SK-N-SH treated with all-trans-retinoic acid at 6 μM for 48 hours (cell line): ENCODE data around the gene POLE.
A peak's percentile ranks its signal among the peaks of the same experiment; 100 is the strongest.

Source experiments
- ATAC-seq: fragments of 200-7000 bp; cut with Tn5 transposase; 3 replicates; pipeline ENCODE4 v1.9.1; 2020; ENCODE audit warnings: mild to moderate bottlenecking, moderate library complexity
- BACH2 ChIP-seq: fragments of 250-450 bp; sonication (Bioruptor Pico); IDR thresholded peaks from 2 replicates; pipeline ENCODE4 v1.9.0; 2021; ENCODE audit warnings: mild to moderate bottlenecking, borderline replicate concordance
- CSDC2 ChIP-seq: fragments of 250-450 bp; sonication (Bioruptor Pico); IDR thresholded peaks from 2 replicates; pipeline ENCODE4 v1.5.0; 2020; ENCODE audit warnings: mild to moderate bottlenecking, moderate library complexity
- ESRRG ChIP-seq: fragments of 250-450 bp; sonication (Bioruptor Pico); IDR thresholded peaks from 2 replicates; pipeline ENCODE4 v1.6.1; 2021; ENCODE audit warnings: mild to moderate bottlenecking
- ISL1 ChIP-seq: fragments of 250-450 bp; sonication (Bioruptor Pico); IDR thresholded peaks from 2 replicates; pipeline ENCODE4 v2.1.2; 2022; ENCODE audit warnings: mild to moderate bottlenecking, moderate library complexity
- OSR1 ChIP-seq: fragments of 250-450 bp; sonication (Bioruptor Pico); IDR thresholded peaks from 2 replicates; pipeline ENCODE4 v1.8.0; 2022; ENCODE audit warnings: moderate library complexity, mild to moderate bottlenecking, inconsistent platforms
- PPARA ChIP-seq: fragments of 250-450 bp; sonication (Bioruptor Pico); IDR thresholded peaks from 2 replicates; pipeline ENCODE4 v1.5.0; 2020; ENCODE audit warnings: mild to moderate bottlenecking, borderline replicate concordance
- RARB ChIP-seq: fragments of 250-450 bp; sonication (Bioruptor Pico); IDR thresholded peaks from 2 replicates; pipeline ENCODE4 v1.8.0; 2021; ENCODE audit warnings: mild to moderate bottlenecking, moderate library complexity
- SNAI2 ChIP-seq: fragments of 250-450 bp; sonication (Bioruptor Pico); IDR thresholded peaks from 2 replicates; pipeline ENCODE4 v1.5.0; 2020; ENCODE audit warnings: mild to moderate bottlenecking, moderate library complexity
- TCF4 ChIP-seq: fragments of 250-450 bp; sonication (Bioruptor Pico); IDR thresholded peaks from 2 replicates; pipeline ENCODE4 v1.8.0; 2021; ENCODE audit warnings: mild to moderate bottlenecking, moderate library complexity, borderline replicate concordance
- TOX ChIP-seq: fragments of 250-450 bp; sonication (Bioruptor Pico); IDR thresholded peaks from 2 replicates; pipeline ENCODE4 v1.8.0; 2021; ENCODE audit warnings: mild to moderate bottlenecking, moderate library complexity, borderline replicate concordance
- ZC3H10 ChIP-seq: fragments of 250-450 bp; sonication (Bioruptor Pico); IDR thresholded peaks from 2 replicates; pipeline ENCODE4 v1.5.1; 2021; ENCODE audit warnings: mild to moderate bottlenecking, moderate library complexity
- ZFP3 ChIP-seq: fragments of 250-450 bp; sonication (Bioruptor Pico); IDR thresholded peaks from 2 replicates; pipeline ENCODE4 v1.5.0; 2020; ENCODE audit warnings: mild to moderate bottlenecking, moderate library complexity
- ZFP30 ChIP-seq: fragments of 450-650 bp; formaldehyde crosslinking; IDR thresholded peaks from 2 replicates; pipeline ENCODE4 v1.5.0; 2022; ENCODE audit warnings: mild to moderate bottlenecking, moderate library complexity
- ZNF565 ChIP-seq: fragments of 450-650 bp; formaldehyde crosslinking; conservative IDR thresholded peaks from 2 replicates; pipeline ENCODE4 v1.5.0; 2020; ENCODE audit warnings: low read depth, mild to moderate bottlenecking, moderate library complexity
- ZNF70 ChIP-seq: fragments of 450-650 bp; formaldehyde crosslinking; IDR thresholded peaks from 2 replicates; pipeline ENCODE4 v1.5.0; 2020; ENCODE audit warnings: mild to moderate bottlenecking, moderate library complexity
- ZNF8 ChIP-seq: fragments of 450-650 bp; formaldehyde crosslinking; IDR thresholded peaks from 2 replicates; pipeline ENCODE4 v1.5.0; 2020; ENCODE audit warnings: mild to moderate bottlenecking, moderate library complexity
- TF ChIP-seq, protein P1 (sequence below): fragments of 250-450 bp; sonication (Bioruptor Pico); IDR thresholded peaks from 2 replicates; pipeline ENCODE4 v1.8.0; 2020; ENCODE audit warnings: mild to moderate bottlenecking, moderate library complexity, borderline replicate concordance
- TF ChIP-seq, protein P2 (sequence below): fragments of 250-450 bp; sonication (Bioruptor Pico); IDR thresholded peaks from 2 replicates; pipeline ENCODE4 v1.5.1; 2021; ENCODE audit warnings: mild to moderate bottlenecking, moderate library complexity
- TF ChIP-seq, protein P3 (sequence below): fragments of 250-450 bp; sonication (Bioruptor Pico); IDR thresholded peaks from 2 replicates; pipeline ENCODE4 v1.5.1; 2020; ENCODE audit warnings: low read depth, mild to moderate bottlenecking, moderate library complexity
- TF ChIP-seq, protein P4 (sequence below): fragments of 250-450 bp; sonication (Bioruptor Pico); IDR thresholded peaks from 2 replicates; pipeline ENCODE4 v1.5.0; 2020; ENCODE audit warnings: mild to moderate bottlenecking, moderate library complexity
- TF ChIP-seq, protein P5 (sequence below): fragments of 250-450 bp; sonication (Bioruptor Pico); IDR thresholded peaks from 2 replicates; pipeline ENCODE4 v1.8.0; 2021; ENCODE audit warnings: low read depth, mild to moderate bottlenecking, moderate library complexity, borderline replicate concordance

The POLE gene

DNA sequence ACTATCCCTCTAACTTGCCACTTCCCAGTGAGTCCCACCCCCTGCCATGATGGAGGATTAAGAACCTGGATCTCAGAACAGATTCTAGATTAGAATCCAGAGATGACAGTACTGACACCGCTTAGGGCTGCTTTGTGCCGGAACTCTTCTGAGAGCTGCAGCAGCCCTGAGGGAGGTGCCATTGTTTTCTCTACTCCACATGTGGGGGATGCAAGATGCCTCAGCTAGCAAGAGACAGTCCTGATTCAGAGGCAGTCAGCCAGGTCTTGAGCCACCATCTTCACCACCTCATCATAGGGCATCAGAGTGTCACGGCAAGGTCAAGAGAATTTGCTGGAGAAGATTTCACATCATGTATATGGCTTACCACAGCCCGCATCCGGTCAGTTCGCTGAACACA lies 20.1 kb upstream of the POLE start:
- no peak for TF ChIP-seq RARB (CRISPR knock-in tag)
- no peak for TF ChIP-seq OSR1
- no peak for TF ChIP-seq CSDC2 (CRISPR knock-in tag)
- TF ChIP-seq ZFP30 = no peak
- no peak for TF ChIP-seq ZFP3 (CRISPR knock-in tag)
- no peak for TF ChIP-seq ZNF8 (CRISPR knock-in tag)
- no peak for TF ChIP-seq TOX (CRISPR knock-in tag)
- no peak for TF ChIP-seq SNAI2 (CRISPR knock-in tag)
- TF ChIP-seq, protein P1, sequence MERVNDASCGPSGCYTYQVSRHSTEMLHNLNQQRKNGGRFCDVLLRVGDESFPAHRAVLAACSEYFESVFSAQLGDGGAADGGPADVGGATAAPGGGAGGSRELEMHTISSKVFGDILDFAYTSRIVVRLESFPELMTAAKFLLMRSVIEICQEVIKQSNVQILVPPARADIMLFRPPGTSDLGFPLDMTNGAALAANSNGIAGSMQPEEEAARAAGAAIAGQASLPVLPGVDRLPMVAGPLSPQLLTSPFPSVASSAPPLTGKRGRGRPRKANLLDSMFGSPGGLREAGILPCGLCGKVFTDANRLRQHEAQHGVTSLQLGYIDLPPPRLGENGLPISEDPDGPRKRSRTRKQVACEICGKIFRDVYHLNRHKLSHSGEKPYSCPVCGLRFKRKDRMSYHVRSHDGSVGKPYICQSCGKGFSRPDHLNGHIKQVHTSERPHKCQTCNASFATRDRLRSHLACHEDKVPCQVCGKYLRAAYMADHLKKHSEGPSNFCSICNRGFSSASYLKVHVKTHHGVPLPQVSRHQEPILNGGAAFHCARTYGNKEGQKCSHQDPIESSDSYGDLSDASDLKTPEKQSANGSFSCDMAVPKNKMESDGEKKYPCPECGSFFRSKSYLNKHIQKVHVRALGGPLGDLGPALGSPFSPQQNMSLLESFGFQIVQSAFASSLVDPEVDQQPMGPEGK (CRISPR knock-in tag) = no peak
- TF ChIP-seq ZNF565 (CRISPR knock-in tag) = no peak
- TF ChIP-seq, protein P2, sequence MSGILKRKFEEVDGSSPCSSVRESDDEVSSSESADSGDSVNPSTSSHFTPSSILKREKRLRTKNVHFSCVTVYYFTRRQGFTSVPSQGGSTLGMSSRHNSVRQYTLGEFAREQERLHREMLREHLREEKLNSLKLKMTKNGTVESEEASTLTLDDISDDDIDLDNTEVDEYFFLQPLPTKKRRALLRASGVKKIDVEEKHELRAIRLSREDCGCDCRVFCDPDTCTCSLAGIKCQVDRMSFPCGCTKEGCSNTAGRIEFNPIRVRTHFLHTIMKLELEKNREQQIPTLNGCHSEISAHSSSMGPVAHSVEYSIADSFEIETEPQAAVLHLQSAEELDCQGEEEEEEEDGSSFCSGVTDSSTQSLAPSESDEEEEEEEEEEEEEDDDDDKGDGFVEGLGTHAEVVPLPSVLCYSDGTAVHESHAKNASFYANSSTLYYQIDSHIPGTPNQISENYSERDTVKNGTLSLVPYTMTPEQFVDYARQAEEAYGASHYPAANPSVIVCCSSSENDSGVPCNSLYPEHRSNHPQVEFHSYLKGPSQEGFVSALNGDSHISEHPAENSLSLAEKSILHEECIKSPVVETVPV (CRISPR knock-in tag) = no peak
- TF ChIP-seq TCF4 (CRISPR knock-in tag) = no peak
- TF ChIP-seq ZC3H10 = no peak
- TF ChIP-seq, protein P3, sequence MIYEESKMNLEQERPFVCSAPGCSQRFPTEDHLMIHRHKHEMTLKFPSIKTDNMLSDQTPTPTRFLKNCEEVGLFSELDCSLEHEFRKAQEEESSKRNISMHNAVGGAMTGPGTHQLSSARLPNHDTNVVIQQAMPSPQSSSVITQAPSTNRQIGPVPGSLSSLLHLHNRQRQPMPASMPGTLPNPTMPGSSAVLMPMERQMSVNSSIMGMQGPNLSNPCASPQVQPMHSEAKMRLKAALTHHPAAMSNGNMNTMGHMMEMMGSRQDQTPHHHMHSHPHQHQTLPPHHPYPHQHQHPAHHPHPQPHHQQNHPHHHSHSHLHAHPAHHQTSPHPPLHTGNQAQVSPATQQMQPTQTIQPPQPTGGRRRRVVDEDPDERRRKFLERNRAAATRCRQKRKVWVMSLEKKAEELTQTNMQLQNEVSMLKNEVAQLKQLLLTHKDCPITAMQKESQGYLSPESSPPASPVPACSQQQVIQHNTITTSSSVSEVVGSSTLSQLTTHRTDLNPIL = no peak
- no peak for TF ChIP-seq PPARA (CRISPR knock-in tag)
- no peak for TF ChIP-seq ISL1 (CRISPR knock-in tag)
- TF ChIP-seq, protein P4, sequence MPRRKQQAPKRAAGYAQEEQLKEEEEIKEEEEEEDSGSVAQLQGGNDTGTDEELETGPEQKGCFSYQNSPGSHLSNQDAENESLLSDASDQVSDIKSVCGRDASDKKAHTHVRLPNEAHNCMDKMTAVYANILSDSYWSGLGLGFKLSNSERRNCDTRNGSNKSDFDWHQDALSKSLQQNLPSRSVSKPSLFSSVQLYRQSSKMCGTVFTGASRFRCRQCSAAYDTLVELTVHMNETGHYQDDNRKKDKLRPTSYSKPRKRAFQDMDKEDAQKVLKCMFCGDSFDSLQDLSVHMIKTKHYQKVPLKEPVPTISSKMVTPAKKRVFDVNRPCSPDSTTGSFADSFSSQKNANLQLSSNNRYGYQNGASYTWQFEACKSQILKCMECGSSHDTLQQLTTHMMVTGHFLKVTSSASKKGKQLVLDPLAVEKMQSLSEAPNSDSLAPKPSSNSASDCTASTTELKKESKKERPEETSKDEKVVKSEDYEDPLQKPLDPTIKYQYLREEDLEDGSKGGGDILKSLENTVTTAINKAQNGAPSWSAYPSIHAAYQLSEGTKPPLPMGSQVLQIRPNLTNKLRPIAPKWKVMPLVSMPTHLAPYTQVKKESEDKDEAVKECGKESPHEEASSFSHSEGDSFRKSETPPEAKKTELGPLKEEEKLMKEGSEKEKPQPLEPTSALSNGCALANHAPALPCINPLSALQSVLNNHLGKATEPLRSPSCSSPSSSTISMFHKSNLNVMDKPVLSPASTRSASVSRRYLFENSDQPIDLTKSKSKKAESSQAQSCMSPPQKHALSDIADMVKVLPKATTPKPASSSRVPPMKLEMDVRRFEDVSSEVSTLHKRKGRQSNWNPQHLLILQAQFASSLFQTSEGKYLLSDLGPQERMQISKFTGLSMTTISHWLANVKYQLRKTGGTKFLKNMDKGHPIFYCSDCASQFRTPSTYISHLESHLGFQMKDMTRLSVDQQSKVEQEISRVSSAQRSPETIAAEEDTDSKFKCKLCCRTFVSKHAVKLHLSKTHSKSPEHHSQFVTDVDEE (CRISPR knock-in tag) = no peak
- TF ChIP-seq BACH2 (CRISPR knock-in tag) = no peak
- no peak for TF ChIP-seq ESRRG (CRISPR knock-in tag)
- TF ChIP-seq, protein P5, sequence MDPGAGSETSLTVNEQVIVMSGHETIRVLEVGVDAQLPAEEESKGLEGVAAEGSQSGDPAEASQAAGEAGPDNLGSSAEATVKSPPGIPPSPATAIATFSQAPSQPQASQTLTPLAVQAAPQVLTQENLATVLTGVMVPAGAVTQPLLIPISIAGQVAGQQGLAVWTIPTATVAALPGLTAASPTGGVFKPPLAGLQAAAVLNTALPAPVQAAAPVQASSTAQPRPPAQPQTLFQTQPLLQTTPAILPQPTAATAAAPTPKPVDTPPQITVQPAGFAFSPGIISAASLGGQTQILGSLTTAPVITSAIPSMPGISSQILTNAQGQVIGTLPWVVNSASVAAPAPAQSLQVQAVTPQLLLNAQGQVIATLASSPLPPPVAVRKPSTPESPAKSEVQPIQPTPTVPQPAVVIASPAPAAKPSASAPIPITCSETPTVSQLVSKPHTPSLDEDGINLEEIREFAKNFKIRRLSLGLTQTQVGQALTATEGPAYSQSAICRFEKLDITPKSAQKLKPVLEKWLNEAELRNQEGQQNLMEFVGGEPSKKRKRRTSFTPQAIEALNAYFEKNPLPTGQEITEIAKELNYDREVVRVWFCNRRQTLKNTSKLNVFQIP (CRISPR knock-in tag) = no peak
- ATAC-seq = no peak

DNA sequence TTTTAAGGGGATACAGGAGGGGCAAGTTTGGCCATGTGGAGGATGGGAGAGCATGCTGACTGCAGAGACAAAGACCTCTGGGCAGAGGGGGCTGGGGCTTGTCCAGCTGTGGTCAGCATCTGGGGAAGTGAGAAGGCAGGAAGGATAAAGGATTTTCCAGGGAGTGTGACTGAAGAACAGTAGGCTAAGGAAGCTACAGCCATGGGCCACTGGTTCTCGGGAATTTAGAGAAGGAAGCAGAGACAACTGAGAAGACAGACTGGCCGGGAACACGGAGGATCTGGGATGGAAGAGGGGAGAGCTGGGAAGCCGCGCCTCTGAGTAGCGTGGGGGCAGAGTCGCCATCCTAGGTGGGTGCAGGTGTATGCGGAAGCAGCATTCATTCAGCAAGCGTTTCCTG lies 16.5 kb upstream of the POLE start:
- no peak for ATAC-seq
- TF ChIP-seq SNAI2 (CRISPR knock-in tag) = no peak

DNA sequence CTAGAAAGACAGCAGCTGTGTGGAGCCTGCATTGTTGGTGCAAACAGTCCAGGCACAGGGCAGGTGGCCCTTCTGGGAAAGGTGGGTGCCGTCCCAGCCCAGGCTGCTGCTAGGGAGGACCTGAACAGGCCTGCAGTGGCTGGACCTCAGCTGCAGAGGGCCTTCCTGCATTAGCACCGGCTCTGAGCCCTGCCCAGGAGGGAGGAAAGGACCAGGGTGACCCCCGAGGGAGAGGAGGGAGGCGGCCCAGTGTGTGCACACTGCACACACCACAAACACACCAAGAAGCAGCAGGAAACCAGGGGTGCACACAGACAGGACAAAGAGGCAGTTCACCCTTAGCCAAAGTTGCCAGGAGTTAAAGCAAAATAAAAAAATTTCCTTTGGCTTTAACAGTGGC lies 15.5 kb upstream of the POLE start:
- peak; percentile 33 for ATAC-seq
- TF ChIP-seq TOX (CRISPR knock-in tag) (no peak), ISL1 (CRISPR knock-in tag) (no peak), ESRRG (CRISPR knock-in tag) (no peak), RARB (CRISPR knock-in tag) (no peak), ZNF8 (CRISPR knock-in tag) (no peak), CSDC2 (CRISPR knock-in tag) (no peak), ZC3H10 (no peak), ZNF70 (no peak), TCF4 (CRISPR knock-in tag) (no peak), PPARA (CRISPR knock-in tag) (no peak), ZFP30 (no peak), OSR1 (no peak)
- TF ChIP-seq, protein P5 (CRISPR knock-in tag) = no peak
- TF ChIP-seq, protein P1 (CRISPR knock-in tag) = no peak
- TF ChIP-seq, protein P2 (CRISPR knock-in tag) = no peak
